Activated naive CD8-positive, alpha-beta T cell treated with anti-CD3 and anti-CD28 coated beads for 36 hours (primary cell): ENCODE data around the gene NEDD8. TPM values are rescaled to one million over a fixed set of nuclear protein-coding genes. Genes with fewer than 3 reads are reported as not detected.

Source experiments
- DNase-seq: peaks from one replicate; pipeline ENCODE4 v3.0.0; 2021
- H3K27ac Mint-ChIP-seq: one replicate; pipeline ENCODE4 v1.8.0; 2022; ENCODE audit warnings: mild to moderate bottlenecking, moderate library complexity, mixed read lengths
- H3K27me3 Mint-ChIP-seq: one replicate; pipeline ENCODE4 v1.8.0; 2022; ENCODE audit warnings: mild to moderate bottlenecking, mixed read lengths
- H3K36me3 Mint-ChIP-seq: one replicate; pipeline ENCODE4 v1.8.0; 2021; ENCODE audit warnings: mild to moderate bottlenecking, mixed read lengths
- H3K4me1 Mint-ChIP-seq: one replicate; pipeline ENCODE4 v1.8.0; 2021; ENCODE audit warnings: mixed read lengths
- H3K4me3 Mint-ChIP-seq: one replicate; pipeline ENCODE4 v1.8.0; 2022; ENCODE audit warnings: mild to moderate bottlenecking, moderate library complexity, mixed read lengths
- H3K9me3 Mint-ChIP-seq: one replicate; pipeline ENCODE4 v1.8.0; 2022; ENCODE audit warnings: mixed read lengths
- total RNA-seq, 2 experiments: library from RNA; stranded (reverse); gene quantifications; one replicate each; pipeline ENCODE4 v1.2.3, GENCODE V29; 2021

NEDD8 gene
- total RNA-seq, 2 experiments from 2014 or later, result 194 to 201 TPM

- Mint-ChIP-seq H3K4me1 (peaks cover 38% of the 10 kb centered on the region), H3K27ac (no peak overlapping the region)
Observed at GRCh38 chr14:24269910-24270536, 37.9 kb upstream of the NEDD8 start.

GRCh38 chr14:24269368-24269767 lies 37.2 kb upstream of the NEDD8 start:
- Mint-ChIP-seq H3K36me3 (peaks cover 8% of the 10 kb centered on the region), H3K9me3 (no peaks in the 10 kb centered on the region), H3K4me1 (peaks cover 34% of the 10 kb centered on the region), H3K27me3 (no peaks in the 10 kb centered on the region), H3K4me3 (no peak overlapping the region), H3K27ac (no peak overlapping the region)
- no peak for DNase-seq

More at GRCh38 chr14:24269910-24270536, 37.9 kb upstream of the NEDD8 start:
- Mint-ChIP-seq H3K9me3 (no peaks in the 10 kb centered on the region), H3K27me3 (no peaks in the 10 kb centered on the region), H3K4me3 (peak overlapping the region; percentile 87), H3K36me3 (peaks cover 8% of the 10 kb centered on the region)
- no peak for DNase-seq

- Mint-ChIP-seq H3K27ac (no peak overlapping the region), H3K27me3 (no peaks in the 10 kb centered on the region), H3K9me3 (no peaks in the 10 kb centered on the region), H3K4me1 (peaks cover 23% of the 10 kb centered on the region), H3K4me3 (no peak overlapping the region), H3K36me3 (peaks cover 5% of the 10 kb centered on the region)
- DNase-seq, result no peak
Observed at GRCh38 chr14:24268225-24268624, 36.1 kb upstream of the NEDD8 start.

GRCh38 chr14:24267516-24267915 lies 35.3 kb upstream of the NEDD8 start:
- Mint-ChIP-seq H3K4me3 (no peak overlapping the region), H3K27me3 (no peaks in the 10 kb centered on the region), H3K27ac (no peak overlapping the region), H3K4me1 (peaks cover 16% of the 10 kb centered on the region), H3K9me3 (no peaks in the 10 kb centered on the region), H3K36me3 (peaks cover 3% of the 10 kb centered on the region)
- DNase-seq, result no peak

GRCh38 chr14:24266344-24267244 lies 34.4 kb upstream of the NEDD8 start:
- Mint-ChIP-seq H3K4me1 (peaks cover 7% of the 10 kb centered on the region), H3K4me3 (no peak overlapping the region), H3K36me3 (no peaks in the 10 kb centered on the region), H3K9me3 (no peaks in the 10 kb centered on the region), H3K27ac (no peak overlapping the region), H3K27me3 (no peaks in the 10 kb centered on the region)
- no peak for DNase-seq

GRCh38 chr14:24264298-24264697 lies 32.1 kb upstream of the NEDD8 start:
- DNase-seq, result no peak
- H3K36me3 Mint-ChIP-seq, result peaks cover 2% of the 10 kb centered on the region
- no peak overlapping the region for H3K4me3 Mint-ChIP-seq
- no peak overlapping the region for H3K27ac Mint-ChIP-seq
- H3K9me3 Mint-ChIP-seq, result no peaks in the 10 kb centered on the region
- H3K4me1 Mint-ChIP-seq, result no peaks in the 10 kb centered on the region
- H3K27me3 Mint-ChIP-seq, result no peaks in the 10 kb centered on the region

- no peaks in the 10 kb centered on the region for H3K9me3 Mint-ChIP-seq
- no peak for DNase-seq
- H3K36me3 Mint-ChIP-seq, result peaks cover 2% of the 10 kb centered on the region
- H3K27ac Mint-ChIP-seq, result no peak overlapping the region
- H3K4me1 Mint-ChIP-seq, result no peaks in the 10 kb centered on the region
- H3K4me3 Mint-ChIP-seq, result no peak overlapping the region
- no peaks in the 10 kb centered on the region for H3K27me3 Mint-ChIP-seq
Observed at GRCh38 chr14:24263848-24264247, 31.7 kb upstream of the NEDD8 start.

GRCh38 chr14:24262821-24263733 lies 30.9 kb upstream of the NEDD8 start, which contains the start of gene TGM1:
Gene TGM1 (minus strand): TSS chr14:24263177. CDS start chr14:24262352, 825 bp downstream.
- H3K9me3 Mint-ChIP-seq, result no peaks in the 10 kb centered on the region
- H3K27ac Mint-ChIP-seq, result no peak within 1 kb of the TSS
- no peaks in the 10 kb centered on the region for H3K4me1 Mint-ChIP-seq
- peaks cover 2% of the 10 kb centered on the region for H3K36me3 Mint-ChIP-seq
- DNase-seq, result no peak
- no peak within 1 kb of the TSS for H3K4me3 Mint-ChIP-seq
- H3K27me3 Mint-ChIP-seq, result no peaks in the 10 kb centered on the region

GRCh38 chr14:24261969-24262327 lies 29.8 kb upstream of the NEDD8 start:
- Mint-ChIP-seq H3K36me3 (peaks cover 2% of the 10 kb centered on the region), H3K27ac (no peak overlapping the region)

GRCh38 chr14:24261256-24261968 lies 29.2 kb upstream of the NEDD8 start:
- peak overlapping the region; percentile 29 for H3K4me3 Mint-ChIP-seq
- H3K9me3 Mint-ChIP-seq, result no peaks in the 10 kb centered on the region
- H3K36me3 Mint-ChIP-seq, result peaks cover 2% of the 10 kb centered on the region
- no peaks in the 10 kb centered on the region for H3K27me3 Mint-ChIP-seq
- no peak for DNase-seq
- H3K4me1 Mint-ChIP-seq, result no peaks in the 10 kb centered on the region
- no peak overlapping the region for H3K27ac Mint-ChIP-seq

More at GRCh38 chr14:24261969-24262327, 29.8 kb upstream of the NEDD8 start:
- no peaks in the 10 kb centered on the region for H3K4me1 Mint-ChIP-seq
- no peak for DNase-seq
- no peaks in the 10 kb centered on the region for H3K27me3 Mint-ChIP-seq
- H3K9me3 Mint-ChIP-seq, result no peaks in the 10 kb centered on the region
- no peak overlapping the region for H3K4me3 Mint-ChIP-seq

GRCh38 chr14:24260780-24261157 lies 28.6 kb upstream of the NEDD8 start:
- no peaks in the 10 kb centered on the region for H3K9me3 Mint-ChIP-seq
- no peak overlapping the region for H3K27ac Mint-ChIP-seq
- no peak for DNase-seq
- H3K4me1 Mint-ChIP-seq, result no peaks in the 10 kb centered on the region
- peaks cover 2% of the 10 kb centered on the region for H3K36me3 Mint-ChIP-seq
- H3K27me3 Mint-ChIP-seq, result no peaks in the 10 kb centered on the region
- H3K4me3 Mint-ChIP-seq, result no peak overlapping the region

GRCh38 chr14:24260026-24260779 lies 28.0 kb upstream of the NEDD8 start:
- H3K27ac Mint-ChIP-seq, result no peak overlapping the region
- H3K4me3 Mint-ChIP-seq, result no peak overlapping the region
- no peaks in the 10 kb centered on the region for H3K27me3 Mint-ChIP-seq
- H3K9me3 Mint-ChIP-seq, result no peaks in the 10 kb centered on the region
- DNase-seq, result no peak
- H3K4me1 Mint-ChIP-seq, result no peaks in the 10 kb centered on the region
- peaks cover 2% of the 10 kb centered on the region for H3K36me3 Mint-ChIP-seq

GRCh38 chr14:24259282-24260025 lies 27.3 kb upstream of the NEDD8 start:
- Mint-ChIP-seq H3K4me3 (no peak overlapping the region), H3K4me1 (no peaks in the 10 kb centered on the region), H3K36me3 (peaks cover 4% of the 10 kb centered on the region), H3K27ac (no peak overlapping the region), H3K27me3 (no peaks in the 10 kb centered on the region), H3K9me3 (no peaks in the 10 kb centered on the region)
- DNase-seq, result no peak
